Fibroblast of villous mesenchyme (primary cell): Measurements from ENCODE around the gene IPO7. TPM values are rescaled to one million over a fixed set of nuclear protein-coding genes. Genes with fewer than 3 reads are reported as not detected.

Experiments
- DNase-seq: peaks from one replicate; pipeline ENCODE4 v3.0.0-alpha.2; 2010; ENCODE audit warnings: low read depth
- H3K4me3 ChIP-seq: 2 replicates; pipeline ENCODE4 v1.5.1; 2011; ENCODE audit warnings: low read depth, mild to moderate bottlenecking, low read length
- total RNA-seq: library from RNA; depleted of rRNA; stranded (reverse); fragments of >200 nt; gene quantifications from 2 replicates; pipeline ENCODE4 v1.2.3, GENCODE V29; 2012
- TF ChIP-seq, protein P1 (sequence below): IDR thresholded peaks from 2 replicates; pipeline ENCODE4 v1.5.1; 2012; ENCODE audit warnings: low read depth, mild to moderate bottlenecking, low read length; ENCODE audit not compliant: insufficient read depth

IPO7 gene
- total RNA-seq, 1 donor, result 184 TPM

GRCh38 chr11:9385327-9385899 is 961 bp downstream of the IPO7 start:
- no peak for DNase-seq
- H3K4me3 ChIP-seq, result peak overlapping the region; percentile 94
- TF ChIP-seq, protein P1, sequence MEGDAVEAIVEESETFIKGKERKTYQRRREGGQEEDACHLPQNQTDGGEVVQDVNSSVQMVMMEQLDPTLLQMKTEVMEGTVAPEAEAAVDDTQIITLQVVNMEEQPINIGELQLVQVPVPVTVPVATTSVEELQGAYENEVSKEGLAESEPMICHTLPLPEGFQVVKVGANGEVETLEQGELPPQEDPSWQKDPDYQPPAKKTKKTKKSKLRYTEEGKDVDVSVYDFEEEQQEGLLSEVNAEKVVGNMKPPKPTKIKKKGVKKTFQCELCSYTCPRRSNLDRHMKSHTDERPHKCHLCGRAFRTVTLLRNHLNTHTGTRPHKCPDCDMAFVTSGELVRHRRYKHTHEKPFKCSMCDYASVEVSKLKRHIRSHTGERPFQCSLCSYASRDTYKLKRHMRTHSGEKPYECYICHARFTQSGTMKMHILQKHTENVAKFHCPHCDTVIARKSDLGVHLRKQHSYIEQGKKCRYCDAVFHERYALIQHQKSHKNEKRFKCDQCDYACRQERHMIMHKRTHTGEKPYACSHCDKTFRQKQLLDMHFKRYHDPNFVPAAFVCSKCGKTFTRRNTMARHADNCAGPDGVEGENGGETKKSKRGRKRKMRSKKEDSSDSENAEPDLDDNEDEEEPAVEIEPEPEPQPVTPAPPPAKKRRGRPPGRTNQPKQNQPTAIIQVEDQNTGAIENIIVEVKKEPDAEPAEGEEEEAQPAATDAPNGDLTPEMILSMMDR, result no peak

DNA sequence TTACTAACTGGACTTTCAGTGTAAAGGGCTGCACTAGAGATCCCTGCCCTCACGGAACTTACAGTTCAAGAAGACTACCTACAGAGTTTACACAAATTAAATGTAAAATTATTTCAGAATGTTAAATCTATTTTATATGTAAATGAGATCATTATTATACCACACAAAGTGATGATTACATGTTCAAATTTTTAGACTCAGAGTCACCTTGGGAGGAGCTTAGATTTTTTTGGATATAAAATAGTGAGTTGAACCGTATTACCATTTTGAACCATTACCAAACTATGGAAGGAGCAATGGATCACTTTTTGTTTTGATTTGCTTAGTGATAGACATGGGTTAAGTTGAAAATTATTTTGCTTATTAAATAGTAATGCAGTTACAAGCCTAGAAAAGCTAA is 1.6 kb downstream of the IPO7 start:
- peak overlapping the region; percentile 94 for H3K4me3 ChIP-seq
- TF ChIP-seq, protein P1, result no peak
- no peak for DNase-seq

- TF ChIP-seq, protein P1, result no peak
- DNase-seq, result no peak
- peak overlapping the region; percentile 94 for H3K4me3 ChIP-seq
These were observed 2.4 kb downstream of the IPO7 start for GRCh38 chr11:9386901-9387300.

DNA sequence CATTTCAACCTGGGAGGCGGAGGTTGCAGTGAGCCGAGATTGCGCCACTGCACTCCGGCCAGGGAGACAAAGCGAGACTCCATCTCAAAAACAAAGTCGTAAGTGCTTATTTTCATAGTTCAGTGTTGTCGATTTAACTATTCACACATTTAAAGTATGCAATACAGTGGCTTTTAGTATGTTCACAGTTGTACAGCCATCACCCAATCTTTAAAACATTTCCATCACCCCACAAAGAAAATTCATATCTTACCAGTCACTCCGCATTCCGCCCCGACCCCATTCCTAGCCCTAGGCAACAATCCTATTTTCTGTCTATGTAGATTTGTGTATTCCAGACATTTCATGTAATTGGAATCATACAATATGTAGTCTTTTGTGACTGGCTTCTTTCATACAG is 11.9 kb downstream of the IPO7 start:
- no peak for DNase-seq
- TF ChIP-seq, protein P1, result no peak
- H3K4me3 ChIP-seq, result no peak overlapping the region

DNA sequence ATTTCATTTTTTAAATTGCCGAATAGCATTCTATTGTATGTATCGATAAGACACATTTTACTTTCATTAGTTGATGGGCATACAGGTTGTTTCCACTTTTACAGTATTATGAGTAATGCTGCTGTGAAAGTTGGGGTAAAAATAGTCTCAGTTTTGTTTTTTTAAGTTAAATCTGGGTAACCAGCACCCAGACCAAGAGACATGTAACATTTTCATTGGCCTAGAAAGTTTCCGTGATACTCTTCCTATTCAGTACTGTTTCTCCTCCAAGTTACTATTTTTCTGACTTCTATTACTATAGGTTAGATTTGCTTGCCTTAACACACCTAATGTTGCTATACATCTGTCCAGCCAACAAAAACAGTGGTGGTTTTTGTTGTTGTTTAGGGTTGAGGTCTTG is 12.3 kb downstream of the IPO7 start:
- H3K4me3 ChIP-seq, result no peak overlapping the region
- no peak for DNase-seq
- TF ChIP-seq, protein P1, result no peak

GRCh38 chr11:9397746-9398680 is 13.6 kb downstream of the IPO7 start:
- no peak for DNase-seq
- no peak overlapping the region for H3K4me3 ChIP-seq
- TF ChIP-seq, protein P1, result no peak
